ENCODE measurements around the gene THRAP3.
"Not testable (repeated sequence)": the region's sequence is repeated elsewhere in the genome, so short reads cannot be mapped to it uniquely, and the experiment has no call there.

The THRAP3 gene

GRCh38 chr1:36251794-36252481, 27.7 kb downstream of the THRAP3 start:
- peak; percentile 27 for DNase-seq (ENCODE audit: low read depth)

- not testable (repeated sequence) for DNase-seq (ENCODE audit: low read depth)
Measured at GRCh38 chr1:36252482-36252824, 28.2 kb downstream of the THRAP3 start.

DNA sequence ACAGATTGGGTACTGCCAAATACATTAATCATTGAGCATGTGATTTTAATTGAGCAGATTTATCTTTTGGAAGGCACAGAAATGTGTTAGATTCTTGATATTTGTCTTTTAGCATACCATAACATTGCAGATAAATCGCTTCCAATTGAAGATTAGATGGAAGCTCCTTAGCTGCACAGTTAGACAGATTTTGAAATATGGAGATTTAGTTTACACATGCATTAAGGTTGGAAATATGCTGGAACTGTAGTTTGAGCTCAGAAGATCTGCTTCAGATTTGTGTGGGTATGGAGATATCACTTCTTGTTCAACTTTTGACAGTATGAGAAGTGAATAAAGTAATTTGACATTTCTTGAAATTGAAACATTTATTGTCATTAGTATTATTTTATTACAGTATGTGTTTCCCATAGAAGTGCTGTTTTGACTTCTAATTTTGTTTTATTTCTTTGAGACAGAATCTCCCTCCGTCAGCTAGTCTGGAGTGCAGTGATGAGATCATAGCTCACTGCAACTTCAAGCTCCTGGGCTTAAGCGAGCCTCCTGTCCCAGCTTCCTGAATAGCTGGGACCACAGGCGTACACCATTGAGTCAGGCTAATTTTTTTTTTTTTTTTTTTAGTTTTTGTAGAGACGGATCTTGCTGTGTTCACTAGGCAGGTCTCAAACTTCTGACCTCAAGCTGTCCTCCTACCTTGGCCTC, 29.1 kb downstream of the THRAP3 start:
- peak; percentile 55 for DNase-seq (ENCODE audit: low read depth)

DNA sequence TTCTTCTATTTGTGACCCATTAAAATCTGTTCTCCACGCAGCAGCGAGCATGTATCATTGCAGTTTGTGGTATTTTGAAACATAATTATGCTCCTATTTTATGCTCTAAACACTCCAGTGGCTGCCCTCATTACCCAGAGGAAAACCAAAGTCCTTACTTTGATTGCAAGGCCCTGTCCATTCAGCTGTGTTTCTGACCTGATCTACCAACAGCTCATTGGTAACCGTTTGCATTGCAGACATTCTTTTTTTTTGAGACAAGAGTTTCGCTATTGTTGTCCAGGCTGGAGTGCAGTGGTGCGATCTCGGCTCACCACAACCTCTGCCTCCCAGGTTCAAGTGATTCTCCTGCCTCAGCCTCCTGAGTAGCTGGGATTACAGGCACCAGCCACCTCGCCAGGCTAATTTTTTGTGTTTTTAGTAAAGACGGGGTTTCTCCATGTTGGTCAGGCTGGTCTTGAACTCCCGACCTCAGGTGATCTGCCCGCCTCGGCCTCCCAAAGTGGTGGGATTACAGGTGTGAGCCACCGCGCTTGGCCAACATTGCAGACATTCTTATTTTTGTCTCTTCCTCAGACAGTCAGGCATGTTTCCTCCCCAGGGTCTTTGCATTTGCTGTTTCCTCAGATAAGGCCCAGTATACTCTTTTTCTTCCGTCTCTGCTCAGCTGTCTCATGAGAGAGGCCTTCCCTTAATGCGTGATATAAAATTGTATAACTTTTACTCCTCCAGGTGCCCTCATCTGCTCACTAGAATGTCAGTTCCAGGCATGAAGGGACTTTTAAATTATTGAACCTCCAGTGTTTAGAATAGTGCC, 32.5 kb downstream of the THRAP3 start:
- no peak for DNase-seq (ENCODE audit: low read depth)

DNA sequence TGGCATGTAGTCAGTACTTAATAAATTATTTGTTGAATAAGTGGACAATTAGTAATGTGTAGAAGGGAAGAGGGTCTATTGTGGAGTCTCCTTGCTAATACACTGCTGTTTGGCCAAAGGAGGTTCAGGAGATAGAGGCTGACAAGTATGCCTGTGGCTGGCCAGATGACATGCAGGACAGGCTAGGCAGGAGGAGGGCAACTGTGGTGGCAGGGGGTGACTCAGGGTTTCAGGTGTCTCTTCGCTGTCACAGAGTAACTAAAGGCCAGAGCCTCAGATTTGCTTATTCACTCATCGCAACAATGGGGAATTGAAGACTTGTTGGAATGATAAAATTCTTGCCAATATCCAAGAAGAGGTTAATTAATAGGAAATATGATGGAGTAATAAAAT, 33.1 kb downstream of the THRAP3 start:
- DNase-seq (ENCODE audit: low read depth) = peak; percentile 18

DNA sequence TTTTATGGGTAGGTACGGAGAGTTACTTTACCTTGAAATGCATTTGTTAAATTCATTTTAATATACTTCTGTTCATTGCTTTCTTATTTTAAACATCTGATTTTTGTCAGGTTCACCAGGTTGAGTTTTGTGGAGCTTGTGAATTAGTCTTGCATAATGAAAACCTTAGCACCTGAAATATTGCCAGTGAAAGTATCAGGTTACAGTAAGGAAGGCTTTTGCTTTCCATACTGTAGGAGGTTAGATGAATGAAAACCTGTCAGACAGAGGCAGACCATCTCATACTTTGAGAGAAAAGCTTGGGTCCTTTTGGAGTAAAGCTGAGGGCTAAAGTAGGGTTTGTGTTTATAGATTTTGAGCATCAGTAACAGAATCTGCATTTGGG, 34.7 kb downstream of the THRAP3 start:
- DNase-seq (ENCODE audit: low read depth) = no peak

DNA sequence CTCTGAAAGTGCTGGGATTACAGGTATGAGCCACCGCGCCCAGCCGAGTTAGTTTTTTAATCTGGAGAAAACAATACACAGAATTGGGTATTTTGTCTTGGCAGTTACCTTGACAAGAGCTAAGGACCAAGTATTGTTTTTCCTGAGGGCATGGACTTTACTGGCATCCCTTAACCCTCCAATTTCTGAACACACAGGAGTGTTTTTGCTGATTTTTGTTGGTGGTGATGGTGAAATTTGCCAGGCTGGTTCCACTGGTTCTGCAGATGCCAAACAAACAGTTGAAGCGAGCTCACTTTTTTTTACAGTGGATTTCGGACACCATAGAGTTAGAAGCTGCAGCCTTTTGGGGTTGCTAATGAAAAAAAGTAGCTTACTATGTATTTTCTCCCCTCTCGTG, 44.7 kb downstream of the THRAP3 start:
- DNase-seq (ENCODE audit: low read depth) = no peak

DNA sequence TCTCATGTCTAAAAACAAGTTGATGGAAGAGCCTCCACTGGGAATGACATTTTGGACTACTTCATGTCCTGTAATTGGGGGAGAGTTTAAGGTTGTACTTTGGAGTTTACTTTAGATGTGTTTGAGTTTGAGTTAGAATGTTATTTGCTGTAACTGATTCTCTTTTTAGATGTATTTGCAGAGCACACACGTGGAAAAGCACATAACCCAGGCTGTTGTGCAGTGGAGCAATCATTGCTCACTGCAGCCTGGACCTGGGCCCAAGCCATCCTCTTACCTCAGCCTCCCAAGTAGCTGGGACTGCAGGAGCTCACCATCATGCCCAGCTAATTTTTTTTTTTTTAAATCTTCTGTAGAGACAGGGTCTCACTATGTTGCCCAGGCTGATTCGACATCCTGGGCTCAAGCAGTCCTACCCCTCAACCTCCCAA, 45.2 kb downstream of the THRAP3 start:
- DNase-seq (ENCODE audit: low read depth) = no peak

GRCh38 chr1:36273024-36273423, 48.8 kb downstream of the THRAP3 start:
- no peak for DNase-seq (ENCODE audit: low read depth)

GRCh38 chr1:36274201-36274600, 50.0 kb downstream of the THRAP3 start:
- DNase-seq (ENCODE audit: low read depth) = no peak

- no peak for DNase-seq (ENCODE audit: low read depth)
Measured at GRCh38 chr1:36276688-36277087, 52.4 kb downstream of the THRAP3 start.

- DNase-seq (ENCODE audit: low read depth) = peak; percentile 40
Measured at GRCh38 chr1:36279110-36279788, 55.0 kb downstream of the THRAP3 start.

GRCh38 chr1:36279789-36280296, 55.6 kb downstream of the THRAP3 start:
- no peak for DNase-seq (ENCODE audit: low read depth)

DNA sequence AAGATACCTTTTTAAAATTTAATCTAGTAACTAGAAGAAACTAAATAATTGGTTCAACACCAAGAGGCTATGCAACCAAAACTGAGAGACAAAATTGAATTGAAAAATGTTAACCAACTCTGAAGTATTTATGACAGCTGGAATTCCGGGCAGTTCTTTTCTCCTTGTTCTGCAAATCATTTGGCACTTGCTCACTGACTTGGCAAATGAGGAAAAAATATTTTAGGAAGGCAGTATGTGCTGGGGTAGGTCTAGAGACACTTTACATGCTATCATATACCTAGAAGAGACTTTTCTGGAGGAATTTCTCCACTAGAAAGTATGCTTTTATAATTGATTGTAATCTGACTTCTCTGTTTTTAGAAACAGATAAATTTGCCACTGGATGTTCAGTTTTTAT, 59.8 kb downstream of the THRAP3 start:
- DNase-seq (ENCODE audit: low read depth) = peak; percentile 47

GRCh38 chr1:36284517-36284916, 60.3 kb downstream of the THRAP3 start:
- DNase-seq (ENCODE audit: low read depth) = no peak

DNA sequence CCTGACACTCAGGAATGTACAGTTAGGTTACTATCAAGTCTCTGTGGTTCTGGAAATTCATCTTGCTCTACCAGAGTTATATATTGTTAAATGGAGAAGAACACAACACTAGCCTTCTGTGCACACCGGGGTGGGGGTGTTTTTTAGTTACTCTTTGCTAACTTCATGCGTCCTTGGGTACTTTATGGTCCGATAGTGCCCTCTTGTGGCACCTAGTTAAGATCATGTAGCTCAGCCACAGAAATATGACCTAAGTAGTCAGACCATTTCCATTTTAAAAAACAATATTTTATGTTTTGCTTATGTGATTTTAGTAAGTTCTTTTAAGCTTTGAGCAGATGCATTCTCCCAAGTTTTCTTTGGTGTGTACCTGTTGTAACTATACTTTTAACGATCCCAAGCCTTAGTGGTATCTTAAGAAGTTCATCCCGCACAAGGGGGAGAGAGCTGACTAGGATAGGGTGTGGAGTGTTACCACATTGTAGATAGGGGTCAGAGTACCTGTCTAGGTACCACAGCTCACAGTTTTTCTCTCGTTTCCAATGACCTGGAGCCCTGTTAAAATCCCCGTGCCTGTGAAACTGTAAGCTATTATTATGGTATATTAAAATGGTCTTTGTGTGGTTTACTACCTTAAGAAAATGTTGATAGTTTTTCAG, 61.3 kb downstream of the THRAP3 start:
- DNase-seq (ENCODE audit: low read depth) = peak; percentile 86

GRCh38 chr1:36286802-36287201, 62.6 kb downstream of the THRAP3 start:
- DNase-seq (ENCODE audit: low read depth) = no peak

- no peak for DNase-seq (ENCODE audit: low read depth)
Measured at GRCh38 chr1:36287595-36287994, 63.4 kb downstream of the THRAP3 start.

DNA sequence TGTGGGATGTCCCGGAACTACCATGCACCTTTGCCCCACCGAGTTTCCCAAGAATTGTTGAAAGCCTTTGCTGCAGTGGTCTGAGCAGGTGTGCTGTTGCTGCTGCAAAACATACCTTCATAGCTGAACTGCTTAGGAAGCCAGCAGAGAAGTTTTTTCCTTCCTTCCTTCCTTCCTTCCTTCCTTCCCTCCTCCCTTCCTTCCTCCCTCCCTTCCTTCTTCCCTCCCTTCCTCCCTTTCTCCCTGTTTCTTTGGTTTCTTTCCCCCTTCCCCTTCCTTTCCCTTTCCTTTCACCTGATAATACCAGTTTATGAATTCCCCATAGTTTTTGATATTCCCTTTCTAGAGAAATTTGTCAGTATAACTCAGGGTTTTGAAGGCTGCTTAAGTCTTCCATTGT, 71.1 kb downstream of the THRAP3 start:
- no peak for DNase-seq (ENCODE audit: low read depth)

DNA sequence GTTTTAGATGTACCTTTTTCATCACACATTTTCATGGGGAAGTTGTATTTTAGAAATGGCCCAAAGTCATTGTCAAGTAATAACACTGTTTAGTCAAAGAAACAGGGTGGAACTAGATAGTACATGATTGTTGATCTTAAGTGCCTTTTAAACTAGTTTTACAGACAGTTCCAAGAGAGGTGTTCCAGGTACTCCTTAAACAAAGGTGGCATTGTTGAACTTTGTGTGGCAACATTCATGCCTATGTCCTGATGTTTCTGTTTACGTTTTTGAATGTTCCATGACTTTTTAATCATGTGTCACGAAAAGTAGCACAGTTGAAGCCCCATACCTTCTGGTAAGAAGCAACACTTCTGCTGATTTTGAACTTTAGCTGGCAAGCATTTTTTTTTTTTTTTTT, 72.8 kb downstream of the THRAP3 start:
- no peak for DNase-seq (ENCODE audit: low read depth)

GRCh38 chr1:36298640-36299039, 74.4 kb downstream of the THRAP3 start:
- DNase-seq (ENCODE audit: low read depth) = no peak

GRCh38 chr1:36300526-36300925, 76.3 kb downstream of the THRAP3 start:
- DNase-seq (ENCODE audit: low read depth) = peak; percentile 26

All from EH (cell line).